GM10266 (cell line): ENCODE data around the gene LSR.

Source experiments
- DNase-seq: peaks from one replicate; pipeline ENCODE4 v3.0.0; 2012; ENCODE audit errors: extremely low spot score
- TF ChIP-seq, protein P1 (sequence below): IDR thresholded peaks from 2 replicates; pipeline ENCODE4 v1.5.1; 2012; ENCODE audit warnings: mild to moderate bottlenecking, low read depth; ENCODE audit not compliant: control insufficient read depth, insufficient read depth; ENCODE audit errors: missing control alignments

LSR gene

DNA sequence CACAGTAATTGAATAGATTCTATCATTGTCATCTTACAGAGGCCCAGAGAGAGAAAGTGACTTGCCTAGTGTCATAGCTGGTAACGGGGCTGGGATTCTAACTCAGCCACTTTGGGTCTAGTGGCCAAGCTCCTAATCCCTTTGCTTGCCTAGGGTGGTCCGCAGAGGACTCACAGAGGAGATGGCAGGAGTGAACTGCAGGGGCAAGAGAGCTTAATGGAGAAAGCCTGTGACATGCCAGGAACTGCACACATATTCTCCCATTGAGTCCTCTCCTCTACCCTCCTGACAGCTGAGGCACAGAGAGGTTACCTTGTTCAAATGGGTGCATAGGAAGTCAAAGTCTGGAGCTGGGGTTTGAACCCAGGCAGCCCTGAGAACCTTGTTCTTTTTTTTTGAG, 2.7 kb downstream of the LSR start:
- TF ChIP-seq, protein P1, sequence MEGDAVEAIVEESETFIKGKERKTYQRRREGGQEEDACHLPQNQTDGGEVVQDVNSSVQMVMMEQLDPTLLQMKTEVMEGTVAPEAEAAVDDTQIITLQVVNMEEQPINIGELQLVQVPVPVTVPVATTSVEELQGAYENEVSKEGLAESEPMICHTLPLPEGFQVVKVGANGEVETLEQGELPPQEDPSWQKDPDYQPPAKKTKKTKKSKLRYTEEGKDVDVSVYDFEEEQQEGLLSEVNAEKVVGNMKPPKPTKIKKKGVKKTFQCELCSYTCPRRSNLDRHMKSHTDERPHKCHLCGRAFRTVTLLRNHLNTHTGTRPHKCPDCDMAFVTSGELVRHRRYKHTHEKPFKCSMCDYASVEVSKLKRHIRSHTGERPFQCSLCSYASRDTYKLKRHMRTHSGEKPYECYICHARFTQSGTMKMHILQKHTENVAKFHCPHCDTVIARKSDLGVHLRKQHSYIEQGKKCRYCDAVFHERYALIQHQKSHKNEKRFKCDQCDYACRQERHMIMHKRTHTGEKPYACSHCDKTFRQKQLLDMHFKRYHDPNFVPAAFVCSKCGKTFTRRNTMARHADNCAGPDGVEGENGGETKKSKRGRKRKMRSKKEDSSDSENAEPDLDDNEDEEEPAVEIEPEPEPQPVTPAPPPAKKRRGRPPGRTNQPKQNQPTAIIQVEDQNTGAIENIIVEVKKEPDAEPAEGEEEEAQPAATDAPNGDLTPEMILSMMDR = no peak
- DNase-seq = no peak

DNA sequence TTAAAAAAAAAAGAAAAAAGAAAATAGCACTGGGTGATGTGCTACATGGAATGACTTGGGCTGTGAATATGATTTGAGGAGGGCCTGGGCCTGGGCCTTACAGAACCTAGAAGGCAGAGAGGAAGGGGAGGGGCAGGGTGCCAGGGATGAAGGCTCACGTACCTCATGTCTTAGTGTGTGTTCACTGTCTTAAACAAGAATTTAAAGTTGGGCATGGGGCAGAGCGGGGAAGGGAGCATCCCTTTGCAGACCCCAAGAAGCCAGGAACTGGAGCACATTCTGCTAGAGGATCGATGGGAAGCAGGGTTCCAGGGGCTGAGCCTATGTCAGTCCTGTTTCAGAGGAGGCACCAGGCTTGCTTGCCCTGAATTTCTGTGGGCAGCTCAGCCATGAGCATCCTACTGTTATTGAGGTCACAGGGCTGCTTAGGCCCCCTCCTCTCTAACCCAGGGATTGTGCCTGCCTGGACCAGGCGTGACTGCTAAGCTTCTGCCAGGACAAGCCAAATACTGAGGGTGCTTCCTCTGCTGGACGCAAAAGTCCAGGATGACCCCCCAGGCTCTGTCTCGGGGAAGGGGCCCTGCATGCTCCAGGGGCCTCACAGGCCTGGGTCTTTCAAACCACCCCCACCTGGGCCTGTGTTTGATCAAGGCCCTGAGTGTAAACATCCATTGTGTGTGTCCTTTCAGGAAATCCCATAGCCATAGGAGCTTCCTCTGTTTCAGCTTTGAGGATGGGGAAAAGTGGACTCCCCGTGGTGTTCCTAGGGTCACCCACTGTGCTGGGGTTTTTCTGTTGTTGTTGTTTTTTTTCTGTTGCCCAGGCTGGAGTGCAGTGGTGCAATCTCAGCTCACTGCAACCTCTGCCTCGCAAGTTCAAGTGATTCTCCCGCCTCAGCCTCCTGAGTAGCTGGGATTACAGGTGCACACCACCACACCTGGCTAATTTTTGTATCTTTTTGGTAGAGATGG, 4.8 kb downstream of the LSR start:
- DNase-seq = no peak
- TF ChIP-seq, protein P1 = no peak

DNA sequence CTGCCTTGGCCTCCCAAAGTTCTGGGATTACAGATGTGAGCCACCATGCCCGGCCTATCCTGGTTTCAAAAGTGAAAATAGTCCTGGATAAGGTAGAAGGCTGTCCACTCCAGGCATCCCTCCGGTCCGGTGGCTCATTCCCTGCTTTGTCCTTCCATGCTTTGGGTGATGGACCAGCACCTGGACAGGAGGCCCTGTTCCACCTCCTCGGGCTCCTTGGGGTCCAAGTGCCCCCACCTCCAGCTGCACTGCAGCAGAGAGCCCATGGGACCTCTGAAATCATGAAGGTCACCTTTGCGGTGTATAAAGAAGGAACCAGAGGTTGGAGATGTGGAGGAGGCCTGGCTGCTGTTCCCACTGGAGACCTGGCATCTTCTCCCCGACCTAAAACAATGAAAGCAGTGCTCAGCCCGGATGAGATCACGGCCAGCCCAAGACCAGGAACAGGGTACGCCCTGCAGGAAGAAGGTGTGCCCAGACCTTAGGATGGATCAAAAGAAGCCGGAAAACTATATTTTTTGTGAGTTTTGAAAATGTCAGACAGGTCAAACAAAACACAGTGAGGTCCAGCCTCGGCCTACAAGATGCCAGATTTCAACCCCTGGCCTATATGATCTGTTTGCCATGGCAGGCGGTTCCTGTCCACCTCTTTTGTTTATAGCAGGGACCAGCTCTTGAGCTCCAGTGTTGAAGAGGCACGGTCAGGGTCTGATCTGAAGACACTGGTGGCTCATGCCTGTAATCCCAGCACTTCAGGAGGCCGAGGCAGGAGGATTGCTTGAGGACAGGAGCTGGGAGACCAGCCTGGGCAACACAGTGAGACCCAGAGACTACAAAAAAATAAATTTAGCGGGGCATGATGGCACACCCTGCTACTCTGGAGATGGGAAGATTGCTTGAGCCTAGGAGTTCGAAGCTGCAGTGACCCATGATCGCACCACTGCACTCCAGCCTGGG, 5.8 kb downstream of the LSR start:
- TF ChIP-seq, protein P1 = no peak
- no peak for DNase-seq

DNA sequence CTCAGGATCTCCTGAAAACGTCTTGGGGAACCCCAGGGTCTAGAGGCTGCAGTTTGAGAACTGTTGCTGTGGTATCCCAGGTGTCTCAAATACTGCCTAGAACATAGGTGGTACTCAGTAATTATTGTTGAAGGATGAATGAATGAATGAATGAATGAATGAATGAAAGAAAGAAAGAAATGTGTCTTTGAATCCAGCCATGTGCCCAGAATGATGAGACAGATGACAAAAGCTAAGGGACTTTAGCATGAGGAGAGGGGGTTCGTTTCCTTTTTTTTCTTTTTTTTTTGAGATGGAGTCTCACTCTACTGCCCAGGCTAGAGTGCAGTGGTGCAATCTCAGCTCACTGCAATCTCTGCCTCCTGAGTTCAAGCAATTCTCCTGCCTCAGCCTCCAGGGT, 7.8 kb downstream of the LSR start:
- DNase-seq = no peak
- TF ChIP-seq, protein P1 = no peak

DNA sequence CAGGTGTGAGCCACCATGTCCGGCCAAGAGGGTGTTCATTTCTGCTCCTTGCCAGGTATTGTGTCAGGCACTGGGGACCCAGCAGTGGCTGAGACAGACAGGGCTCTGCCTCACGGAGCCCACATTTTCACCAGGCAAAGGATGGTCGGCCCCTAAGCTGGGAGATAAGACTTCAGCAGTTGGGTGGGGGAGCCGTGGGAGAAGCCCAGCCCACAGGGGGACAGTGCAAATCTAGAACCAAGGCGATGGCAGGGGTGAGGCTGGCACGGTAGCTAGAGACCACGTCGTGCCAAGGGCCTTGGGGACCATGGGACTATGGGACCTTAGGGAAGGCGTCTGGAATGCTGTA, 8.3 kb downstream of the LSR start:
- TF ChIP-seq, protein P1 = no peak

DNA sequence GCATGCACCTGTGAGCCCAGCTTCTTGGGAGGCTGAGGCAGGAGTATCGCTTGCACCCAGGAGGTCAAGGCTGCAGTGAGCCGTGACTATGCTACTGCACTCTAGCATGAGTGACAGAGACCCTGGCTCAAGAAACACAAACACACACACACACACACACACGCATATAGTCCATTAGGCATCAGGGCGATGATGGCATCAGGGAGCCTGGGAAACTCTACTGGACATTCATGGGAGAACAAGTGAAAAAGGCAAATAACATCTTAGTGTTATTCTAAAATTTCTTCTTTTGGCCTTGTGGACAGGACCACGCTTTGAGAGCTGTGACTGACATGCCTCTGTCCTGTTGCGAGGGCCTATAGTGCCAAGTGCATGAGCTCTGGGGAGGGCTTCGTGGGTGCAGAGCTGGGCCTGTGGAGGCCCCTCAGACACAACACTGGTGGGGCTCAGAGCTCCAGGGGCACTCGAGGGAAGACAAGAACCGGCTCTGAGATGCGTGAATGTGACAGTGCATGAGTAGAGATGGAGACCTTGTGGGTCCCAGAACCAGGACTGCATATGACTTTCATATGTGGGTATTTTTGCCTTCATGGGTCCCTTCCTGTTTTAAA, 12.0 kb downstream of the LSR start:
- DNase-seq = no peak
- TF ChIP-seq, protein P1 = no peak

More for the DNA sequence above, 8.3 kb downstream of the LSR start:
- no peak for DNase-seq
